HepG2 (cell line): ENCODE data around the gene ALDH4A1. TPM values are rescaled to one million over a fixed set of nuclear protein-coding genes. Genes with fewer than 3 reads are reported as not detected.

Source experiments
- CAMTA2 ChIP-seq: sonication (generic); formaldehyde crosslinking; IDR thresholded peaks from 2 replicates; pipeline ENCODE4 v1.4.0; 2020; ENCODE audit warnings: mild to moderate bottlenecking, missing genetic modification reagents, borderline replicate concordance
- CBX5 ChIP-seq: sonication (generic); formaldehyde crosslinking; IDR thresholded peaks from 2 replicates; pipeline ENCODE4 v1.4.0; 2020; ENCODE audit warnings: missing genetic modification reagents, borderline replicate concordance
- CC2D1A ChIP-seq: sonication (generic); formaldehyde crosslinking; IDR thresholded peaks from 2 replicates; pipeline ENCODE4 v1.8.1; 2023; ENCODE audit warnings: mild to moderate bottlenecking, missing genetic modification reagents
- ETV6 ChIP-seq: sonication (generic); formaldehyde crosslinking; conservative IDR thresholded peaks from 2 replicates; pipeline ENCODE4 v1.4.0; 2020; ENCODE audit warnings: missing genetic modification reagents
- FOXJ3 ChIP-seq: sonication (generic); formaldehyde crosslinking; IDR thresholded peaks from 2 replicates; pipeline ENCODE4 v1.4.0; 2020; ENCODE audit warnings: missing genetic modification reagents, mild to moderate bottlenecking, borderline replicate concordance
- HBP1 ChIP-seq: IDR thresholded peaks from 2 replicates; pipeline ENCODE4 v1.6.1; 2016; ENCODE audit warnings: low read depth, control low read depth
- HHEX ChIP-seq: IDR thresholded peaks from 2 replicates; pipeline ENCODE4 v1.6.1; 2016; ENCODE audit warnings: control low read depth
- IRF2 ChIP-seq: IDR thresholded peaks from 2 replicates; pipeline ENCODE4 v1.6.1; 2018; ENCODE audit warnings: missing genetic modification reagents, missing compliant biosample characterization
- MBNL3 ChIP-seq: fragments of 250-450 bp; sonication (Bioruptor Pico); conservative IDR thresholded peaks from 2 replicates; pipeline ENCODE4 v1.8.0; 2022; ENCODE audit warnings: mild to moderate bottlenecking, inconsistent platforms
- MEF2D ChIP-seq: sonication (generic); formaldehyde crosslinking; IDR thresholded peaks from 2 replicates; pipeline ENCODE4 v1.5.1; 2020; ENCODE audit warnings: mild to moderate bottlenecking, missing genetic modification reagents
- MEIS1 ChIP-seq: sonication (generic); formaldehyde crosslinking; IDR thresholded peaks from 2 replicates; pipeline ENCODE4 v1.9.0; 2021; ENCODE audit warnings: mild to moderate bottlenecking, missing genetic modification reagents, moderate library complexity, borderline replicate concordance
- NCOA2 ChIP-seq: sonication (generic); formaldehyde crosslinking; IDR thresholded peaks from 2 replicates; pipeline ENCODE4 v1.8.0; 2022; ENCODE audit warnings: inconsistent platforms
- PBX3 ChIP-seq: sonication (generic); formaldehyde crosslinking; IDR thresholded peaks from 2 replicates; pipeline ENCODE4 v1.8.1; 2023; ENCODE audit warnings: missing genetic modification reagents, inconsistent platforms, borderline replicate concordance
- RARG ChIP-seq: sonication (generic); formaldehyde crosslinking; IDR thresholded peaks from 2 replicates; pipeline ENCODE4 v1.4.0; 2020; ENCODE audit warnings: low read depth, mild to moderate bottlenecking, missing genetic modification reagents
- RCOR2 ChIP-seq: IDR thresholded peaks from 2 replicates; pipeline ENCODE4 v1.6.1; 2016; ENCODE audit warnings: missing biosample characterization, missing genetic modification reagents
- RNF219 ChIP-seq: sonication (generic); formaldehyde crosslinking; IDR thresholded peaks from 2 replicates; pipeline ENCODE4 v1.5.0; 2020; ENCODE audit warnings: mild to moderate bottlenecking, missing genetic modification reagents
- SMYD3 ChIP-seq: sonication (generic); formaldehyde crosslinking; IDR thresholded peaks from 2 replicates; pipeline ENCODE4 v1.8.1; 2023; ENCODE audit warnings: mild to moderate bottlenecking, missing genetic modification reagents
- SP1 ChIP-seq, 2 experiments: fragments of 450-650 bp in 1 of 2; sonication (generic) in 1 of 2; formaldehyde crosslinking in 1 of 2; IDR thresholded peaks; 2 replicates each; pipeline versions ENCODE4 v1.4.0 to v1.6.1; 2016 to 2020; ENCODE audit warnings: missing genetic modification reagents in 1 of 2
- TRIM24 ChIP-seq: sonication (generic); formaldehyde crosslinking; IDR thresholded peaks from 2 replicates; pipeline ENCODE4 v1.8.0; 2022; ENCODE audit warnings: mild to moderate bottlenecking, missing genetic modification reagents
- ZNF460 ChIP-seq: sonication (generic); formaldehyde crosslinking; IDR thresholded peaks from 2 replicates; pipeline ENCODE4 v1.5.1; 2020; ENCODE audit warnings: missing genetic modification reagents, mild to moderate bottlenecking, borderline replicate concordance
- ZNF564 ChIP-seq: sonication (generic); formaldehyde crosslinking; IDR thresholded peaks from 2 replicates; pipeline ENCODE4 v1.8.1; 2023; ENCODE audit warnings: mild to moderate bottlenecking, missing genetic modification reagents
- polyA plus RNA-seq, 8 experiments: library from polyadenylated mRNA; depleted of rRNA in 3 of 8; stranded (reverse) in 7 of 8; unstranded in 1 of 8; fragments of >200 nt; fragmentation: Illumina TruSeq in 4 of 8; extraction: Trizol in 4 of 8; gene quantifications; 2 replicates each; pipeline versions ENCODE4 v1.2.1 to v1.2.3, GENCODE V29; 2011 to 2016; ENCODE audit warnings: low read depth in 4 of 8, missing spikeins in 1 of 8, mixed read lengths in 1 of 8; ENCODE audit not compliant: insufficient read depth in 1 of 8
- total RNA-seq, 5 experiments: library from RNA; depleted of rRNA; stranded (reverse); fragments of >200 nt; fragmentation: Illumina TruSeq; extraction: Trizol; gene quantifications; 2 replicates each; pipeline ENCODE4 v1.2.3, GENCODE V29; 2016; ENCODE audit warnings: low read depth in 1 of 5
- TF ChIP-seq, protein P1 (sequence below), 2 experiments: fragments of 450-650 bp in 1 of 2; sonication (generic) in 1 of 2; formaldehyde crosslinking; IDR thresholded peaks; 2 replicates each; pipeline versions ENCODE4 v1.5.0 to v1.8.0; 2020 to 2022; ENCODE audit warnings: mild to moderate bottlenecking in 1 of 2, missing genetic modification reagents in 1 of 2
- TF ChIP-seq, protein P2 (sequence below): sonication (generic); formaldehyde crosslinking; IDR thresholded peaks from 2 replicates; pipeline ENCODE4 v1.4.0; 2020; ENCODE audit warnings: low read depth, mild to moderate bottlenecking, missing genetic modification reagents

The ALDH4A1 gene
- total and polyA plus RNA-seq, 2 of the 13 experiments (the other 11 are each of a cell fraction or from before 2014, with no cell fraction given), result 76.4 to 240 TPM

DNA sequence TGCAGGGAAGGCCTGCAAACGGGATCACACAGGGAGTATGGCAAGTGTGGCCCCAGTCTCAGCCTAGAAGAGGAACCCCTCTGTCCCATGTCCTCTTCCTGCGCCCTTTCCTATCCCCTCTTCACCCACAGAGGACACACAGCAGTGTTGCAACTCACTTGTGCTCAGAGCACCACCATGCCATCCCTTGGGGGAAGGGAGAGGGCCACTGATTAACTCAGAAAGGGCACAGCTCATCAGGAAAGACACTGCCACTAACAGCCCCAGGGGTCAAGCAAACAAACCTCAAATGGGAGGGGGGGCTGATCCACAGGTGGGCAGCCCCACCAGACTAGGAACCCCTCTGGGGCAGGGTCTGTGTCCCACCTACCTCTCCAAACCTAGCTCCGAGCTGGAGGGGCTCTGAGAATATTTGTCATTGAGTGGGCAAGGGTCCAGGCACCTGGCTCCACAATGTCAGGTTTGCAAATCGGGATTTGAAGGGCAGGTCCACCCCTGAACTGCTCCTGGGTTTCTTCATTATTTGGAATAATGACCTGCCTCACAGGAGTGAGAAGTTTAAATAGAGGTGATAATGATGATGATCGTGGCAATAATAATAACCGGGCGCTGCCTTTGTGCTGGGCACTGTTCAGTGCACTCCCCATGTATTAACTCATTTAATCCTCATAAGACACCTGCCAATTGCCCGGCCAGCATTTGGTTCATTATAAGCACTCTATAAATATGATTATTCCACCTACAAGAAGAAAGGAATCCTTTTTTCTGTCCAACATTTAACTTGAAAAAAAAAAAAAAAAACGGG is 1.0 kb downstream of the ALDH4A1 start (continued):
- TF ChIP-seq HBP1 (CRISPR knock-in tag) (peak; percentile 95), HHEX (CRISPR knock-in tag) (peak; percentile 45; the same call in 1 of the 2 replicates), ETV6 (no peak), NCOA2 (CRISPR knock-in tag) (peak; percentile 86), SP1 (IDR thresholded peaks at IDR 0.05) (no peak), SP1 (CRISPR knock-in tag; IDR thresholded peaks at IDR 0.05) (no peak), RARG (CRISPR knock-in tag) (no peak), MBNL3 (CRISPR knock-in tag) (no peak), TRIM24 (no peak), ZNF564 (peak; percentile 73; the same call in 1 of the 2 replicates), IRF2 (CRISPR knock-in tag) (peak; percentile 81), FOXJ3 (CRISPR knock-in tag) (peak; percentile 35; the same call in 1 of the 2 replicates), PBX3 (CRISPR knock-in tag) (no peak), CAMTA2 (CRISPR knock-in tag) (no peak), RNF219 (CRISPR knock-in tag) (no peak), CC2D1A (CRISPR knock-in tag) (no peak), CBX5 (CRISPR knock-in tag) (peak; percentile 92; the same call in 1 of the 2 replicates), MEF2D (CRISPR knock-in tag) (peak; percentile 71; the same call in 1 of the 2 replicates), SMYD3 (CRISPR knock-in tag) (no peak), MEIS1 (0 out of 2 replicates have a peak, but pooled peaks have one; percentile 26), ZNF460 (CRISPR knock-in tag) (no peak; the same call in 1 of the 2 replicates), RCOR2 (CRISPR knock-in tag) (no peak; the same call in 1 of the 2 replicates)
- TF ChIP-seq, protein P1, sequence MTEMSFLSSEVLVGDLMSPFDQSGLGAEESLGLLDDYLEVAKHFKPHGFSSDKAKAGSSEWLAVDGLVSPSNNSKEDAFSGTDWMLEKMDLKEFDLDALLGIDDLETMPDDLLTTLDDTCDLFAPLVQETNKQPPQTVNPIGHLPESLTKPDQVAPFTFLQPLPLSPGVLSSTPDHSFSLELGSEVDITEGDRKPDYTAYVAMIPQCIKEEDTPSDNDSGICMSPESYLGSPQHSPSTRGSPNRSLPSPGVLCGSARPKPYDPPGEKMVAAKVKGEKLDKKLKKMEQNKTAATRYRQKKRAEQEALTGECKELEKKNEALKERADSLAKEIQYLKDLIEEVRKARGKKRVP (CRISPR knock-in tag; IDR thresholded peaks at IDR 0.05), result peak in 1 of 2 experiments; percentile 73; a peak in 2 of 4 replicates
- TF ChIP-seq, protein P2, sequence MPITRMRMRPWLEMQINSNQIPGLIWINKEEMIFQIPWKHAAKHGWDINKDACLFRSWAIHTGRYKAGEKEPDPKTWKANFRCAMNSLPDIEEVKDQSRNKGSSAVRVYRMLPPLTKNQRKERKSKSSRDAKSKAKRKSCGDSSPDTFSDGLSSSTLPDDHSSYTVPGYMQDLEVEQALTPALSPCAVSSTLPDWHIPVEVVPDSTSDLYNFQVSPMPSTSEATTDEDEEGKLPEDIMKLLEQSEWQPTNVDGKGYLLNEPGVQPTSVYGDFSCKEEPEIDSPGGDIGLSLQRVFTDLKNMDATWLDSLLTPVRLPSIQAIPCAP (CRISPR knock-in tag), result no peak
